Heart right ventricle (tissue), 16 donors: ENCODE data around the gene ART5. TPM values are rescaled to one million over a fixed set of nuclear protein-coding genes. Genes with fewer than 3 reads are reported as not detected.
A peak's percentile ranks its signal among the peaks of the same experiment; 100 is the strongest.

ENCODE experiments used
- ATAC-seq, 8 donors: fragments of 200-7000 bp; cut with Tn5 transposase; one replicate each; pipeline ENCODE4 v1.9.1; 2020; ENCODE audit warnings: mild to moderate bottlenecking in 8 of 8, moderate library complexity in 8 of 8, moderate number of reproducible peaks in 1 of 8
- DNase-seq, 2 donors: peaks; one replicate each; pipeline ENCODE4 v3.0.0-alpha.2; 2020
- H3K27ac ChIP-seq, 10 donors: fragments of 200-600 bp; sonication (generic) in 2 of 10; one replicate each; pipeline versions ENCODE4 v1.5.0 to v1.8.0; 2020 to 2022; ENCODE audit warnings: mild to moderate bottlenecking in 3 of 10
- H3K27me3 ChIP-seq, 7 donors: fragments of 200-600 bp; one replicate each; pipeline ENCODE4 v1.8.0; 2021 to 2022; ENCODE audit warnings: mild to moderate bottlenecking in 2 of 7
- H3K36me3 ChIP-seq, 9 donors: fragments of 200-600 bp; sonication (generic) in 1 of 9; one replicate each; pipeline versions ENCODE4 v1.5.0 to v1.8.0; 2020 to 2022; ENCODE audit warnings: mild to moderate bottlenecking in 2 of 9
- H3K4me1 ChIP-seq, 9 donors: fragments of 200-600 bp; sonication (generic) in 1 of 9; one replicate each; pipeline versions ENCODE4 v1.5.0 to v1.8.0; 2020 to 2022; ENCODE audit warnings: mild to moderate bottlenecking in 4 of 9
- H3K4me3 ChIP-seq, 10 donors: fragments of 200-600 bp; sonication (generic) in 2 of 10; one replicate each; pipeline versions ENCODE4 v1.5.0 to v1.8.0; 2020 to 2022; ENCODE audit warnings: mild to moderate bottlenecking in 7 of 10, moderate library complexity in 2 of 10
- H3K9me3 ChIP-seq, 11 donors: fragments of 200-600 bp in 10 of 11; sonication (generic) in 2 of 11; one replicate each; pipeline versions ENCODE4 v1.5.0 to v1.8.0; 2013 to 2022; ENCODE audit warnings: mild to moderate bottlenecking in 2 of 11, control low read depth in 1 of 11, moderate library complexity in 1 of 11
- CTCF ChIP-seq, 9 donors: fragments of 200-600 bp; sonication (generic) in 2 of 9; IDR thresholded peaks; one replicate each; pipeline versions ENCODE4 v1.5.0 to v1.8.0; 2021 to 2022; ENCODE audit warnings: antibody characterized with exemption in 9 of 9, mild to moderate bottlenecking in 5 of 9, moderate library complexity in 1 of 9
- WGBS, 2 donors: extraction: QIAGEN DNeasy Blood & Tissue Kit; methylation state at CpG; one replicate each; pipeline ENCODE4 v1.1.7; 2013; ENCODE audit warnings: inconsistent platforms in 1 of 2; 5-methylcytosine and 5-hydroxymethylcytosine counted together
- intact Hi-C, 10 donors: fragments of 100-400 bp; cut with DNase I; formaldehyde crosslinking; loops; one replicate each; pipeline versions ENCODE4 v1.11.1 to v1.14.2; 2022
- polyA plus RNA-seq, 2 donors: library from polyadenylated mRNA; stranded (reverse); fragments of 200-250 nt; gene quantifications; one replicate each; pipeline ENCODE4 v1.2.3, GENCODE V29; 2013
- total RNA-seq, 10 donors: library from RNA; stranded (reverse); fragmentation: NEBNext Ultra II Directional in 3 of 10; extraction: Animal tissue kit (Norgen Biotek cat#: 25700) in 3 of 10; gene quantifications; one replicate each; pipeline versions ENCODE4 v1.2.1 to v1.2.4, GENCODE V29; 2021 to 2023
- donor health status: Arrhythmogenic right ventricular cardiomyopathy.
- donor health status: ischemic (EF 13 %, LVEDD 7.1; RV severe dilation, severe dysfunction).
- donor health status: healthy with polysubstance abuse.
- donor health status: DM: no; HTN: yes; CAD: no.
- donor health status: DM: no; HTN: no; CAD: no.
- donor health status: ischemic (EF 25% LVEDD 6.9; RV normal size, moderate dysfunction).
- donor health status: ischemic (EF 25% LVEDD 5.7; RV mildly dilated, moderate dysfunction).
- donor health status: healthy.
- donor health status: DM: yes; HTN: yes; CAD: no.
- donor health status: Ischemic cardiomyopathy.
- donor health status: ischemic (EF 35%, LVEDD 5.7; RV mildly dilated, moderate dysfunction).
- donor health status: nonischemic (EF 11% LVEDD 7.7; RV severe dilation, severe dysfunction).
- donor health status: DM: yes; HTN: yes; CAD: no.
- donor health status: PGD.
- donor health status: ischemic (EF 29% LVEDD 5.4; RV normal size, mild dysfunction).
- donor health status: nonischemic (EF 23%, LVEDD 6.1; RV moderate dilation, normal function).

Gene ART5
- total and polyA plus RNA-seq, 12 donors = 0.42 to 6.5 (median 1.5) TPM

GRCh38 chr11:3667149-3668035, 25.6 kb upstream of the ART5 start:
- Histone ChIP-seq H3K4me3 (no peak overlapping the region), H3K27ac (no peak overlapping the region), H3K36me3 (peaks cover 0 to 82% (median 7%) of the 10 kb centered on the region in 9 donors), H3K27me3 (no peaks in the 10 kb centered on the region), H3K4me1 (peaks cover 0 to 20% (median 3%) of the 10 kb centered on the region in 9 donors), H3K9me3 (no peaks in the 10 kb centered on the region)
- ATAC-seq (no peak), DNase-seq (no peak)
- TF ChIP-seq CTCF (IDR thresholded peaks at IDR 0.05) = no peak
- intact Hi-C loops = no loop called here
- WGBS, 2 donors = 99% methylated on average over 84 to 89 of the region's 89 CpGs

GRCh38 chr11:3666023-3666530, 24.3 kb upstream of the ART5 start:
- 95% methylated on average over 17 of the region's 17 CpGs for WGBS, 2 donors
- ATAC-seq (no peak), DNase-seq (no peak)
- Histone ChIP-seq H3K27me3 (no peaks in the 10 kb centered on the region), H3K36me3 (peaks cover 0 to 69% (median 4%) of the 10 kb centered on the region in 9 donors), H3K9me3 (no peaks in the 10 kb centered on the region), H3K4me1 (peaks cover 0 to 20% (median 3%) of the 10 kb centered on the region in 9 donors), H3K27ac (no peak overlapping the region), H3K4me3 (no peak overlapping the region)
- intact Hi-C loops = no loop called here
- no peak for TF ChIP-seq CTCF (IDR thresholded peaks at IDR 0.05)

- no peaks in the 10 kb centered on the region for H3K9me3 ChIP-seq
- peaks cover 0 to 63% (median 4%) of the 10 kb centered on the region in 9 donors for H3K36me3 ChIP-seq
- ATAC-seq (peak in 1 of 8 donors; percentile 32), DNase-seq (no peak)
- 93 to 96% methylated on average over 6 of the region's 6 CpGs for WGBS, 2 donors
- intact Hi-C loops = no loop called here
- peaks cover 0 to 20% (median 3%) of the 10 kb centered on the region in 9 donors for H3K4me1 ChIP-seq
- TF ChIP-seq CTCF (IDR thresholded peaks at IDR 0.05) = no peak
- no peak overlapping the region for H3K4me3 ChIP-seq
- H3K27ac ChIP-seq = no peak overlapping the region
- H3K27me3 ChIP-seq = no peaks in the 10 kb centered on the region
Measured at GRCh38 chr11:3665336-3666022, 23.7 kb upstream of the ART5 start.

- DNase-seq (no peak), ATAC-seq (no peak)
- Histone ChIP-seq H3K27ac (no peak overlapping the region), H3K9me3 (no peaks in the 10 kb centered on the region), H3K27me3 (no peaks in the 10 kb centered on the region), H3K36me3 (peaks cover 0 to 49% (median 4%) of the 10 kb centered on the region in 9 donors), H3K4me1 (peaks cover 0 to 8% (median 0%) of the 10 kb centered on the region in 9 donors), H3K4me3 (no peak overlapping the region)
- WGBS, 2 donors = 86 to 92% methylated on average over 10 of the region's 10 CpGs
- no peak for TF ChIP-seq CTCF (IDR thresholded peaks at IDR 0.05)
- intact Hi-C loops = no loop called here
Measured at GRCh38 chr11:3664032-3664630, 22.3 kb upstream of the ART5 start.
